NB4 (cell line): ENCODE measurements around the gene RGL3.

Experiments used
- DNase-seq: peaks from one replicate; pipeline ENCODE4 v3.0.0; 2010; ENCODE audit warnings: low read depth
- H3K4me3 ChIP-seq: one replicate; pipeline ENCODE4 v1.5.1; 2011; ENCODE audit warnings: mild to moderate bottlenecking, low read depth, low read length, moderate library complexity
- MAX ChIP-seq: IDR thresholded peaks from 2 replicates; pipeline ENCODE4 v1.6.1; 2011; ENCODE audit warnings: low read depth, low read length
- MYC ChIP-seq: IDR thresholded peaks from 2 replicates; pipeline ENCODE4 v1.6.1; 2011; ENCODE audit warnings: low read depth, low read length
- POLR2A ChIP-seq: IDR thresholded peaks from 2 replicates; pipeline ENCODE4 v1.6.1; 2011; ENCODE audit warnings: mild to moderate bottlenecking; ENCODE audit not compliant: insufficient read length; ENCODE audit errors: extremely low read depth
- TF ChIP-seq, protein P1 (sequence below): IDR thresholded peaks from one replicate; pipeline ENCODE4 v1.5.1; 2012; ENCODE audit warnings: low read depth, low read length

Gene RGL3

GRCh38 chr19:11453468-11454341 lies 34.6 kb upstream of the RGL3 start:
- TF ChIP-seq, protein P1, sequence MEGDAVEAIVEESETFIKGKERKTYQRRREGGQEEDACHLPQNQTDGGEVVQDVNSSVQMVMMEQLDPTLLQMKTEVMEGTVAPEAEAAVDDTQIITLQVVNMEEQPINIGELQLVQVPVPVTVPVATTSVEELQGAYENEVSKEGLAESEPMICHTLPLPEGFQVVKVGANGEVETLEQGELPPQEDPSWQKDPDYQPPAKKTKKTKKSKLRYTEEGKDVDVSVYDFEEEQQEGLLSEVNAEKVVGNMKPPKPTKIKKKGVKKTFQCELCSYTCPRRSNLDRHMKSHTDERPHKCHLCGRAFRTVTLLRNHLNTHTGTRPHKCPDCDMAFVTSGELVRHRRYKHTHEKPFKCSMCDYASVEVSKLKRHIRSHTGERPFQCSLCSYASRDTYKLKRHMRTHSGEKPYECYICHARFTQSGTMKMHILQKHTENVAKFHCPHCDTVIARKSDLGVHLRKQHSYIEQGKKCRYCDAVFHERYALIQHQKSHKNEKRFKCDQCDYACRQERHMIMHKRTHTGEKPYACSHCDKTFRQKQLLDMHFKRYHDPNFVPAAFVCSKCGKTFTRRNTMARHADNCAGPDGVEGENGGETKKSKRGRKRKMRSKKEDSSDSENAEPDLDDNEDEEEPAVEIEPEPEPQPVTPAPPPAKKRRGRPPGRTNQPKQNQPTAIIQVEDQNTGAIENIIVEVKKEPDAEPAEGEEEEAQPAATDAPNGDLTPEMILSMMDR = peak; percentile 59
- TF ChIP-seq MYC = no peak
- H3K4me3 ChIP-seq = no peak overlapping the region
- DNase-seq = no peak

- DNase-seq = peak; percentile 64
- H3K4me3 ChIP-seq = no peak overlapping the region
Measured at GRCh38 chr19:11452620-11453310, 33.7 kb upstream of the RGL3 start.

GRCh38 chr19:11451871-11452619 lies 32.9 kb upstream of the RGL3 start:
- H3K4me3 ChIP-seq = no peak overlapping the region
- DNase-seq = peak; percentile 39
- no peak for TF ChIP-seq POLR2A
- TF ChIP-seq MAX = no peak
- TF ChIP-seq, protein P1 = no peak
- no peak for TF ChIP-seq MYC

More at GRCh38 chr19:11452620-11453310, 33.7 kb upstream of the RGL3 start:
- TF ChIP-seq, protein P1 = peak; percentile 30
- TF ChIP-seq POLR2A = no peak
- no peak for TF ChIP-seq MAX
- TF ChIP-seq MYC = no peak

DNA sequence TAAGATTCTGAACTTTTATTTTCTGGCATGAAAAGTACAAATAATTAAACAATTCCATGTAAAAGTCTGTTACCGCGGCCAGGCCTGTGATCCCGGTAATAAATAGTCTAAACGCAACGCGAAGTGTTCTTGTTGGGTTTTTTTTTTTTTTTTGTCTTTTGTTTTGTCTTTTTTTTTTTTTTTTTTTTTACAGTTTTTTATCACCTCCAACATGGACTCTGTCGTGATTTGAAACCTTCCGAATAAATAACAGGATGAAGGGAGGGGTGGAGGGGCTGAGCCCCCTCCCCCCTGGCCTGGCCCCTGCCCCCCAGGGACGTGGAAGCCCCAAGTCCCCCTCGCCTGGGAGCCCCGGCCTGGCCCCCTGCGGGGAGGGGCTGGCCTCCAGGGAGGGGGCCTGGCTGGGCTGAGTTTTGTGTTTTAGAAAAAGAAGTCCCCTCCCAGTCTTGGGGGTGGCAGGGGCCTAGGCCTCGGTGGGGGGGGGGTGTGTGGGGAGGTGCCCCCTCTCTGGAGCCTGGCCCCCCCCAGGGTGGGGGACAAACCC lies 32.3 kb upstream of the RGL3 start:
- H3K4me3 ChIP-seq = no peak overlapping the region
- TF ChIP-seq POLR2A = no peak
- TF ChIP-seq, protein P1 = no peak
- TF ChIP-seq MAX = no peak
- TF ChIP-seq MYC = no peak
- no peak for DNase-seq

GRCh38 chr19:11450570-11451326 lies 31.6 kb upstream of the RGL3 start:
- H3K4me3 ChIP-seq = no peak overlapping the region
- TF ChIP-seq, protein P1 = no peak
- TF ChIP-seq POLR2A (no peak), MAX (no peak), MYC (no peak)
- no peak for DNase-seq
